HCT116 (cell line): ENCODE data around the gene CNDP2. TPM values are rescaled to one million over a fixed set of nuclear protein-coding genes. Genes with fewer than 3 reads are reported as not detected.

Experiments used
- ATAC-seq: fragments of 200-7000 bp; cut with Tn5 transposase; 2 replicates; pipeline ENCODE4 v1.9.1; 2020; ENCODE audit warnings: mild to moderate bottlenecking, moderate library complexity
- BruUV-seq: library from RNA; stranded (reverse); fragments of 400-500 nt; replicated peaks from 2 replicates; lab custom pipeline; 2021; lab: Mats Ljungman, UMichigan
- CTCF ChIA-PET: fragments of 300-600 bp; sonication (Branson Sonifier 250); formaldehyde crosslinking; loops from one replicate; lab custom pipeline; 2021; ENCODE audit warnings: antibody characterized with exemption; lab: Charles Lee
- POLR2A ChIA-PET: fragments of 300-600, 350-600 bp; sonication (Branson Sonifier 250); formaldehyde crosslinking; loops from one replicate; lab custom pipeline; 2021; ENCODE audit warnings: antibody characterized with exemption; lab: Charles Lee
- RAD21 ChIA-PET, 2 experiments: fragments of 300-600 bp; sonication (Branson Sonifier 250); formaldehyde crosslinking; loops; one replicate each; lab custom pipeline; 2023; ENCODE audit warnings: low total read pairs in 2 of 2; ENCODE audit not compliant: uncharacterized antibody in 2 of 2, unreplicated experiment in 2 of 2, low non-redundant PET in 1 of 2; lab: Charles Lee
- DNase-seq: peaks from one replicate; pipeline ENCODE4 v3.0.0-alpha.2; 2010; ENCODE audit warnings: low read depth, low spot score
- H2AFZ ChIP-seq: fragments of 200-600 bp; shearing (Covaris generic), sonication (generic); 2 replicates; pipeline ENCODE4 v1.6.1; 2017; ENCODE audit warnings: low read depth, mixed run types, mixed read lengths, antibody characterized with exemption, low read length; ENCODE audit not compliant: poor library complexity, severe bottlenecking
- H3K27ac ChIP-seq: 2 replicates; pipeline ENCODE4 v1.5.1; 2012; ENCODE audit warnings: low read depth, low read length
- H3K27me3 ChIP-seq: fragments of 200-600 bp; sonication (generic); 2 replicates; pipeline ENCODE4 v1.6.1; 2016; ENCODE audit warnings: mixed run types, low read length, mixed read lengths; ENCODE audit not compliant: insufficient read depth
- H3K36me3 ChIP-seq, 2 experiments: fragments of 200-500 bp in 1 of 2; fragments of 200-600 bp in 1 of 2; sonication (Bioruptor generic) in 1 of 2; sonication (generic) in 1 of 2; 2 replicates each; pipeline versions ENCODE4 v1.5.1 to v1.6.1; 2014 to 2016; ENCODE audit warnings: low read length in 2 of 2, inconsistent platforms in 1 of 2, mixed read lengths in 1 of 2, mixed run types in 1 of 2; ENCODE audit not compliant: insufficient read depth in 2 of 2, control insufficient read depth in 1 of 2
- H3K4me1 ChIP-seq, 2 experiments: fragments of 200-600 bp in 1 of 2; sonication (generic) in 1 of 2; 2 replicates each; pipeline versions ENCODE4 v1.5.1 to v1.6.1; 2012 to 2017; ENCODE audit warnings: low read length in 2 of 2, inconsistent platforms in 1 of 2, mild to moderate bottlenecking in 1 of 2, mixed read lengths in 1 of 2, mixed run types in 1 of 2, moderate library complexity in 1 of 2; ENCODE audit not compliant: insufficient read depth in 2 of 2, control insufficient read depth in 1 of 2
- H3K4me2 ChIP-seq: fragments of 200-600 bp; sonication (generic); 2 replicates; pipeline ENCODE4 v1.6.1; 2017; ENCODE audit warnings: mixed run types, low read length, mixed read lengths
- H3K4me3 ChIP-seq, 2 experiments: fragments of 200-600 bp in 1 of 2; sonication (generic) in 1 of 2; replicated peaks in 1 of 2; 2 replicates each; pipeline ENCODE4 v1.5.1; 2011 to 2016; ENCODE audit warnings: low read length in 2 of 2, control low read depth in 1 of 2, low read depth in 1 of 2, mild to moderate bottlenecking in 1 of 2, mixed read lengths in 1 of 2, mixed run types in 1 of 2
- H3K79me2 ChIP-seq: fragments of 200-600 bp; sonication (generic); 2 replicates; pipeline ENCODE4 v1.6.1; 2017; ENCODE audit warnings: mild to moderate bottlenecking, mixed run types, low read length, moderate library complexity, mixed read lengths; ENCODE audit not compliant: insufficient read depth
- H3K9ac ChIP-seq: fragments of 200-600 bp; sonication (generic); 2 replicates; pipeline ENCODE4 v1.6.1; 2016; ENCODE audit warnings: low read length, mixed read lengths
- H3K9me2 ChIP-seq: fragments of 200-600 bp; sonication (generic), shearing (Covaris generic); 2 replicates; pipeline ENCODE4 v1.6.1; 2017; ENCODE audit warnings: mixed run types, mild to moderate bottlenecking, moderate library complexity; ENCODE audit not compliant: insufficient read depth
- H3K9me3 ChIP-seq, 2 experiments: fragments of 200-500 bp in 1 of 2; fragments of 200-600 bp in 1 of 2; sonication (Bioruptor generic) in 1 of 2; sonication (generic) in 1 of 2; 2 replicates each; pipeline ENCODE4 v1.6.1; 2014 to 2017; ENCODE audit warnings: low read length in 2 of 2, mixed read lengths in 2 of 2, inconsistent platforms in 1 of 2, low read depth in 1 of 2, mild to moderate bottlenecking in 1 of 2, mixed run types in 1 of 2, moderate library complexity in 1 of 2; ENCODE audit not compliant: control insufficient read depth in 1 of 2, insufficient read depth in 1 of 2
- H4K20me1 ChIP-seq: fragments of 200-600 bp; sonication (generic), shearing (Covaris generic); 2 replicates; pipeline ENCODE4 v1.6.1; 2017; ENCODE audit warnings: mixed run types, mild to moderate bottlenecking, moderate library complexity; ENCODE audit not compliant: insufficient read depth
- ATF3 ChIP-seq: IDR thresholded peaks from 2 replicates; pipeline ENCODE4 v1.6.1; 2012
- CTCF ChIP-seq, 3 experiments: fragments of 200-600 bp in 1 of 3; sonication (generic) in 1 of 3; IDR thresholded peaks in 2 of 3; conservative IDR thresholded peaks in 1 of 3; 2 replicates each; pipeline ENCODE4 v1.5.1; 2012 to 2017; ENCODE audit warnings: low read depth in 2 of 3, low read length in 2 of 3, antibody characterized with exemption in 1 of 3, borderline replicate concordance in 1 of 3, control low read depth in 1 of 3, mild to moderate bottlenecking in 1 of 3, mixed read lengths in 1 of 3, mixed run types in 1 of 3, moderate library complexity in 1 of 3; ENCODE audit not compliant: insufficient read depth in 1 of 3
- EGR1 ChIP-seq: IDR thresholded peaks from 2 replicates; pipeline ENCODE4 v1.6.1; 2012; ENCODE audit warnings: low read depth
- ELF1 ChIP-seq: IDR thresholded peaks from 2 replicates; pipeline ENCODE4 v1.6.1; 2012; ENCODE audit warnings: low read depth, borderline replicate concordance
- EZH2 ChIP-seq: fragments of 200-600 bp; sonication (generic); IDR thresholded peaks from 2 replicates; pipeline ENCODE4 v1.6.1; 2017; ENCODE audit warnings: antibody characterized with exemption, mixed run types
- EZH2phosphoT487 ChIP-seq: fragments of 200-600 bp; IDR thresholded peaks from 2 replicates; pipeline ENCODE4 v1.6.1; 2018; ENCODE audit warnings: antibody characterized with exemption, borderline replicate concordance
- JUND ChIP-seq: IDR thresholded peaks from 2 replicates; pipeline ENCODE4 v1.6.1; 2012
- POLR2A ChIP-seq: IDR thresholded peaks from 2 replicates; pipeline ENCODE4 v1.7.0; 2011; ENCODE audit warnings: borderline replicate concordance; ENCODE audit not compliant: insufficient read depth, insufficient read length; ENCODE audit errors: extremely low read depth
- POLR2AphosphoS5 ChIP-seq: IDR thresholded peaks from 2 replicates; pipeline ENCODE4 v1.6.1; 2011; ENCODE audit warnings: mild to moderate bottlenecking, low read depth, low read length, moderate library complexity
- RAD21 ChIP-seq: IDR thresholded peaks from 2 replicates; pipeline ENCODE4 v1.6.1; 2012; ENCODE audit warnings: low read depth, mild to moderate bottlenecking
- REST ChIP-seq: IDR thresholded peaks from 2 replicates; pipeline ENCODE4 v1.6.1; 2012; ENCODE audit warnings: low read depth
- SIN3A ChIP-seq: IDR thresholded peaks from 2 replicates; pipeline ENCODE4 v1.6.1; 2012; ENCODE audit warnings: low read depth
- SP1 ChIP-seq: IDR thresholded peaks from 2 replicates; pipeline ENCODE4 v1.6.1; 2012; ENCODE audit warnings: low read depth
- SRF ChIP-seq: IDR thresholded peaks from 2 replicates; pipeline ENCODE4 v1.6.1; 2012; ENCODE audit warnings: low read depth
- YY1 ChIP-seq: IDR thresholded peaks from 2 replicates; pipeline ENCODE4 v1.6.1; 2011; ENCODE audit warnings: low read length, low read depth, moderate library complexity, mild to moderate bottlenecking; ENCODE audit not compliant: insufficient replicate concordance; ENCODE audit errors: extremely low read depth
- ZBTB33 ChIP-seq: IDR thresholded peaks from 2 replicates; pipeline ENCODE4 v1.6.1; 2011; ENCODE audit warnings: mild to moderate bottlenecking, low read length, moderate library complexity; ENCODE audit not compliant: insufficient replicate concordance; ENCODE audit errors: extremely low read depth
- ZFX ChIP-seq: fragments of 450-650 bp; IDR thresholded peaks from 2 replicates; pipeline ENCODE4 v1.6.1; 2017
- ZNF274 ChIP-seq: fragments of 200-500 bp; sonication (Bioruptor generic); IDR thresholded peaks from 2 replicates; pipeline ENCODE4 v1.6.1; 2014; ENCODE audit warnings: mild to moderate bottlenecking, low read depth, low read length, inconsistent platforms
- intact Hi-C: fragments of 100-400 bp; cut with micrococcal nuclease; formaldehyde crosslinking; loops from 2 replicates; pipeline ENCODE4 v1.10.0; 2022
- total RNA-seq: library from RNA; stranded (reverse); gene quantifications from one replicate; pipeline ENCODE4 v1.2.1, GENCODE V29; 2021; ENCODE audit not compliant: unreplicated experiment

Gene CNDP2
- total RNA-seq, 1 experiment from 2014 or later: 112 TPM

GRCh38 chr18:74509856-74510769 lies 13.9 kb downstream of the CNDP2 start:
- BruUV-seq: no TSS peak
- ChIA-PET RAD21 (no interaction called here), CTCF (no interaction called here), POLR2A (no interaction called here)
- DNase-seq (no peak), ATAC-seq (no peak)
- no peaks in the 10 kb centered on the region for H3K79me2 ChIP-seq
- no peaks in the 10 kb centered on the region for H3K9me3 ChIP-seq
- no peaks in the 10 kb centered on the region for H3K9me2 ChIP-seq
- no peak overlapping the region for H3K27ac ChIP-seq
- H3K4me1 ChIP-seq: no peaks in the 10 kb centered on the region
- intact Hi-C loops: no loop called here
- no peaks in the 10 kb centered on the region for H4K20me1 ChIP-seq
- no peaks in the 10 kb centered on the region for H3K27me3 ChIP-seq
- no peak overlapping the region for H3K4me3 ChIP-seq
- no peak overlapping the region for H3K9ac ChIP-seq
- TF ChIP-seq CTCF (IDR thresholded peaks at IDR 0.05 in 2 of 3, conservative IDR thresholded peaks at IDR 0.05 in 1 of 3; ENCODE audit: borderline replicate concordance in 1 of 3, insufficient read depth in 1 of 3, low read depth in 2 of 3, low read length in 2 of 3) (no peak), REST (no peak), ELF1 (no peak), SP1 (no peak), EZH2 (no peak), EZH2phosphoT487 (no peak), ZFX (no peak), JUND (no peak), ZNF274 (no peak), SIN3A (no peak), RAD21 (no peak), EGR1 (no peak), POLR2A (no peak), POLR2AphosphoS5 (no peak), ZBTB33 (no peak), SRF (no peak), YY1 (no peak), ATF3 (no peak)
- no peak overlapping the region for H3K4me2 ChIP-seq
- peaks cover 10 to 22% of the 10 kb centered on the region in 2 experiments; a peak in 3 of 4 replicates for H3K36me3 ChIP-seq
- H2AFZ ChIP-seq: no peak overlapping the region
